Measurements from ENCODE around the gene KDELR1.
"Not testable (repeated sequence)": the region's sequence is repeated elsewhere in the genome, so short reads cannot be mapped to it uniquely, and the experiment has no call there.

KDELR1 gene

DNA sequence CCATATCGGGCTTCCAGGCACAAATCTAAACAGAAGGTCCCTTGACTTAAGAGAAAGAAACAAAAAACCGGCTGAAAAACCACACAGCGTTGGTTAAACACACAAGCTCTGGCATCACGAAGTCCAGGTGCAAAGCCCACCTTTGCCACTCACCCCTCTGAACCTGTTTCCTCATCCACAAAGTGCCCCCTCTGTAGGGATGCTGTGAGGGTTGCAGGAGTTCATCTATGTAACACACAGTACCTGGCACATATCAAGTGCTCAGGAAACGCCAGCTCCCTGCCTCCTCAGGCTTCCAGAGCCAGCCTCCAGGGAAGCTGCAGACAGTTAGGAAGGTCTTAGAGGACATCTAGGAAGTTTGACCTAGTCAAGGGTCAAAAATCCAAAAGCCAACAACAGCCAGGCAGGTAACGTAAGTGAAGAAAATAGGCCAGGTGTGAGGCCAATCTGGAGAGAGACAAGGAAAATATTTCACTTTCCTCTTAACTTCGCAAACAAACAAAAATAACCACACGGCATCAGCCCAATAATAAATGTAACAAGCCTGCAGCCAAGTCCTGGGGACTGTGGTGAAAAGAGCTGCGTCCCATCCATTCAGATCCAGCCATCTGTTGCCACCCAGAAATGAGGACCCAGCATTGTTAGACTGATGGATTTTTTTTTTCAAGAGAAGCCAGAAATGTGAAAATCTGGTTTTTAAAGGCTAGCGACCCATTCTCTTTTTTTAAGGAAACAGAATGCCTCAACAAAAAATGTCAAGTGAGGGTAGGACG is 10.0 kb downstream of the KDELR1 start:
- DNase-seq (ENCODE audit: extremely low read depth, low read depth) = no peak

DNA sequence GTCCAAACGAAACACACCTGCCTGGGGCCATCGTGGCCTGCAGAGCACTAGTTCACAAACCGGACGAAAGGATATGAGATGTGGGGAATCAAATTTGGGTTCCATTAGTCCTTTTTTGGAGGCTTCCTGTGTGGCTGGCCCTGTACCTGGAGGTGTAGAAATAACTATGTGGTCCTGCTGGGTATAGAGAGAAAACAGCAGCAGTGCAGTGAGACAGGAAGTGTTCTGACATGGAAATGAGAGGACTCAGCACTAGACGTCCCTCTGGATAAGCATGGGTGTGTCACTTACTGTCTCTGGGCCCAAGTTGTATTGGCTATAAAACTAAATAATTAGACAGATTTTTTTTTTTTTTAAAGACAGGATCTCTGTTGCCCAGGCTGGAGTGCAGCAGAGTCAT is 12.3 kb downstream of the KDELR1 start:
- DNase-seq (ENCODE audit: extremely low read depth, low read depth) = no peak
- TF ChIP-seq CTCF (IDR thresholded peaks at IDR 0.05; ENCODE audit: low read depth, low read length) = no peak

More for the DNA sequence above, 10.0 kb downstream of the KDELR1 start:
- TF ChIP-seq CTCF (IDR thresholded peaks at IDR 0.05; ENCODE audit: low read depth, low read length) = no peak

DNA sequence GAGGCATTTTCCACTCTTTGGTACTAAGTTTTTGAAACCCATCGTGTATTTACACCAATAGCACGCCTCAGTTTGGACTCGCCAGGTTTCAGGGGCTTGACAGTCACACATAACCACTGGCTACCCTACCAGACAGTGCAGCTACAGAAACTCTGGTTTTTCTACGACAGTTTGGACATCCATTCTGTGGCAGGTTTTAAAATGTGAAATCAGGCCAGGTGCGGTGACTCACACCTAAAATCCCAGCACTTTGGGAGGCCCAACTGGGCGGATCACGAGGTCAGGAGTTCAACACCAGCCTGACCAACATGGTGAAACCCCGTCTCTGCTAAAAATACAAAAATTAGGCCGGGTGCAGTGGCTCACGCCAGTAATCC is 13.2 kb downstream of the KDELR1 start:
- TF ChIP-seq CTCF (IDR thresholded peaks at IDR 0.05; ENCODE audit: low read depth, low read length) = no peak

DNA sequence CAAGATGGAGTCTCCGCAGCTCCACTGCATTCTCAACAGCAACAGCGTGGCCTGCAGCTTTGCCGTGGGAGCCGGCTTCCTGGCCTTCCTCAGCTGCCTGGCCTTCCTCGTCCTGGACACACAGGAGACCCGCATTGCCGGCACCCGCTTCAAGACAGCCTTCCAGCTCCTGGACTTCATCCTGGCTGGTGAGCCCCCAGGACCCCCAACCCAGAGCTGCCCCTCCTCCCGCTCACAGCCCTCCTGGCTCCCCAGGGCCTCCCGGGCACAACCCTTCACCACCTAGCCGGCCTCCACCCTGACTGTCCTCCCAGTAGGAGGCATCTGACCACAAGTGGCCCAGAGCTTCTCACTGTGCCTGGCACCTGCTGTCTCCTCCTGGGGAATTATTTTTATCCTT is 17.8 kb downstream of the KDELR1 start:
- DNase-seq (ENCODE audit: extremely low read depth, low read depth) = no peak
- no peak for TF ChIP-seq CTCF (IDR thresholded peaks at IDR 0.05; ENCODE audit: low read depth, low read length)

More for the DNA sequence above, 13.2 kb downstream of the KDELR1 start:
- no peak for DNase-seq (ENCODE audit: extremely low read depth, low read depth)

DNA sequence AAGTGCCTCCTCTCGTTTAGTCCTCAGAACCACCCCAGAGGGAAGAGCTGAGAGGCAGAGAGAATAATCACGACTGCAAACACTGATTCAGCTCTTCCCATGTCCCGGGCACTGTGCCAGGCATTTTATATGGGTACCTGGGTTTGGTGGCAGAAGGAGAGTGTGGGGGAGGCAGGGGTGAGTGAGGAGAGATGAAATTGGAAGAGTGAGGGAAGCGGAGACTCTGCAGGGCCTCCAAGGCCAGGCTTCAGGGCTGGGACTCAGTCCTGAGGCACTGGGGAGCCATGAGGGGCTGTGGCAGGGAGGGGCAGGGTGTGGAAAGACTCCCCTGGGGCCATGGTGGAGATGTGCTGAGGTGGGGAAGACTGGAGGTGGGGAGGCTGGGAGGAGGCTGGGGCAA is 18.4 kb downstream of the KDELR1 start:
- no peak for TF ChIP-seq CTCF (IDR thresholded peaks at IDR 0.05; ENCODE audit: low read depth, low read length)
- no peak for DNase-seq (ENCODE audit: extremely low read depth, low read depth)

- DNase-seq (ENCODE audit: extremely low read depth, low read depth) = not testable (repeated sequence)
Measured at GRCh38 chr19:48371771-48372170, 19.6 kb downstream of the KDELR1 start.

- no peak for DNase-seq (ENCODE audit: extremely low read depth, low read depth)
- no peak for TF ChIP-seq CTCF (IDR thresholded peaks at IDR 0.05; ENCODE audit: low read depth, low read length)
Measured at GRCh38 chr19:48371367-48371766, 20.0 kb downstream of the KDELR1 start.

GRCh38 chr19:48370955-48371354 is 20.4 kb downstream of the KDELR1 start:
- DNase-seq (ENCODE audit: extremely low read depth, low read depth) = no peak
- no peak for TF ChIP-seq CTCF (IDR thresholded peaks at IDR 0.05; ENCODE audit: low read depth, low read length)
